Measurements from ENCODE around the gene CPT1A. TPM values are rescaled to one million over a fixed set of nuclear protein-coding genes. Genes with fewer than 3 reads are reported as not detected.

CPT1A gene
- total RNA-seq, 4 donors from 2014 or later: 6.9 to 32.1 (median 12.9) TPM

DNA sequence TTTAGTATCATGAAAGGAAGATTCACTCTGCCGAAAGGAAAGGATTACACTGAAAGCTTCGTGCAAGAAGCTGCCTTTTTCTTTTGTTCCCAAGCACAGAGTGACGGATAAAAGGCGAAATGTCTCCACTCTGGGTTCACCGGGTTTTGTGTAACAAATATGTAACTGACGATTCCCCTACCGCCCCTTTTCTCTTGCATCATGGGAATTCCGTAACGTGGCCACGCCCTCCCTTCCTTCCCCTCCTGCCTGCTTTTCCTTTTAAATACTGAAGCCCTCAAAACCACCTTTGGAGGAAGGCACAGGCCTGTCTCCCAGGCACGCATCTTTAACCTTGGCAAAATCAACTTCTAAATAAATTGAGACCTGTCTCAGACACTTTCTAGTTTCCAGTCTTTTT is 74.0 kb downstream of the CPT1A start:
- Histone ChIP-seq H3K36me3 (peaks cover 0 to 75% of the 10 kb centered on the region in 2 donors), H3K9me3 (no peaks in the 10 kb centered on the region), H3K4me3 (no peak overlapping the region), H3K27me3 (no peaks in the 10 kb centered on the region), H3K4me1 (no peaks in the 10 kb centered on the region), H3K27ac (no peak overlapping the region)
- ATAC-seq (no peak), DNase-seq (no peak)
- in situ Hi-C loops (cut with MboI; ENCODE audit: low sequenced_read_pairs in 4 of 4) (loop anchor here in 1 of 4 donors (25.0 kb wide), 1 partner anchor 95 kb away; no protein-coding TSS in a partner anchor), intact Hi-C loops (cut with DNase I; ENCODE audit: low total_unique reads) (no loop called here)
- no peak for TF ChIP-seq POLR2A (IDR thresholded peaks at IDR 0.05)
- TF ChIP-seq, protein P1, sequence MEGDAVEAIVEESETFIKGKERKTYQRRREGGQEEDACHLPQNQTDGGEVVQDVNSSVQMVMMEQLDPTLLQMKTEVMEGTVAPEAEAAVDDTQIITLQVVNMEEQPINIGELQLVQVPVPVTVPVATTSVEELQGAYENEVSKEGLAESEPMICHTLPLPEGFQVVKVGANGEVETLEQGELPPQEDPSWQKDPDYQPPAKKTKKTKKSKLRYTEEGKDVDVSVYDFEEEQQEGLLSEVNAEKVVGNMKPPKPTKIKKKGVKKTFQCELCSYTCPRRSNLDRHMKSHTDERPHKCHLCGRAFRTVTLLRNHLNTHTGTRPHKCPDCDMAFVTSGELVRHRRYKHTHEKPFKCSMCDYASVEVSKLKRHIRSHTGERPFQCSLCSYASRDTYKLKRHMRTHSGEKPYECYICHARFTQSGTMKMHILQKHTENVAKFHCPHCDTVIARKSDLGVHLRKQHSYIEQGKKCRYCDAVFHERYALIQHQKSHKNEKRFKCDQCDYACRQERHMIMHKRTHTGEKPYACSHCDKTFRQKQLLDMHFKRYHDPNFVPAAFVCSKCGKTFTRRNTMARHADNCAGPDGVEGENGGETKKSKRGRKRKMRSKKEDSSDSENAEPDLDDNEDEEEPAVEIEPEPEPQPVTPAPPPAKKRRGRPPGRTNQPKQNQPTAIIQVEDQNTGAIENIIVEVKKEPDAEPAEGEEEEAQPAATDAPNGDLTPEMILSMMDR (IDR thresholded peaks at IDR 0.05 in 4 of 5, conservative IDR thresholded peaks at IDR 0.05 in 1 of 5): no peak

DNA sequence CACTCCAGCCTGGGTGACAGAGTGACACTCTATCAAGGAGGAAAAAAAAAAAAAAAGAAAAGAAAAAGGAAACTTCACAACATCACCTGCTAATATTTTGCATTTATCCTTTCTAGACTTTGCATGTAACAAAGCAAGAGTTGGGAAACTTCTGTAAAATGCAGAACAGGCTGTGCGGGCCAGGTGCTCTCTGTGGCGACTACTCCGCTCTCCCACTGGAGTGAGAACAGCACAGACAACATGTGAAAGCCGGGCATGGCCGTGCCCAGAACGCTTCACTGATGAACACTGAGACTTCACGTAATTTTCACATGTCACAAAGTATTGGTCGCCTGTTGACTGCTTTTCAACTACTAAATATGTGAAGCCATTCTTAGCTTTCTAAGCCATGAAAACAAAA is 74.9 kb downstream of the CPT1A start:
- no peak for ATAC-seq
- Histone ChIP-seq H3K4me3 (no peak overlapping the region), H3K27ac (no peak overlapping the region), H3K4me1 (no peaks in the 10 kb centered on the region), H3K36me3 (peaks cover 0 to 75% of the 10 kb centered on the region in 2 donors), H3K27me3 (no peaks in the 10 kb centered on the region), H3K9me3 (no peaks in the 10 kb centered on the region)
- no peak for TF ChIP-seq POLR2A (IDR thresholded peaks at IDR 0.05)
- TF ChIP-seq, protein P1 (IDR thresholded peaks at IDR 0.05 in 4 of 5, conservative IDR thresholded peaks at IDR 0.05 in 1 of 5): no peak
- intact Hi-C loops (cut with DNase I; ENCODE audit: low total_unique reads): no loop called here
- no peak for DNase-seq
- in situ Hi-C loops (cut with MboI; ENCODE audit: low sequenced_read_pairs in 4 of 4): loop anchor here in 1 of 4 donors (25.0 kb wide), 1 partner anchor 96 kb away; no protein-coding TSS in a partner anchor

DNA sequence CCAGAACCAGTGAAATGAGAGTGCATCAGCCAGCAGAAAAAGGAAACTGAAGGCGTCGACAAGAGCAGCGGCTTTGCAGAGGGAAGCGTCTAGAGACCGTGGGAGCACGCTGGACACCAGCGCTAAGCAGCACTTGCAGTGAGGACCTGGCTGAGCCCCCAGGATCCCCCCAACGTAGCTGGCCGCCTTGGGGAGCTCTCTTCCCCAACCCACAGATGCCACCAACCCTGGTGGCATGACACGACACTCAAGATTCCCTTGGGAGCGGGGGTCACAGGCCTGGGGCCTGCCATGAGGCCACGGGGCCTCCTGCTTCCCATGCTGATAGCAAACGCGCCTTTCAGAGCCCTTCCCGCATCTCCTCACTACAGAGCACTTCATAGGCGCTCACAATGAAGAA is 77.0 kb downstream of the CPT1A start:
- in situ Hi-C loops (cut with MboI; ENCODE audit: low sequenced_read_pairs in 4 of 4): loop anchor here in 1 of 4 donors (25.0 kb wide), 1 partner anchor 98 kb away; no protein-coding TSS in a partner anchor
- Histone ChIP-seq H3K4me1 (no peaks in the 10 kb centered on the region), H3K27me3 (no peaks in the 10 kb centered on the region), H3K9me3 (no peaks in the 10 kb centered on the region), H3K27ac (no peak overlapping the region), H3K36me3 (peaks cover 0 to 75% of the 10 kb centered on the region in 2 donors), H3K4me3 (no peak overlapping the region)
- no peak for ATAC-seq
- no peak for DNase-seq
- intact Hi-C loops (cut with DNase I; ENCODE audit: low total_unique reads): no loop called here
- TF ChIP-seq POLR2A (IDR thresholded peaks at IDR 0.05): no peak
- TF ChIP-seq, protein P1 (IDR thresholded peaks at IDR 0.05 in 4 of 5, conservative IDR thresholded peaks at IDR 0.05 in 1 of 5): no peak

DNA sequence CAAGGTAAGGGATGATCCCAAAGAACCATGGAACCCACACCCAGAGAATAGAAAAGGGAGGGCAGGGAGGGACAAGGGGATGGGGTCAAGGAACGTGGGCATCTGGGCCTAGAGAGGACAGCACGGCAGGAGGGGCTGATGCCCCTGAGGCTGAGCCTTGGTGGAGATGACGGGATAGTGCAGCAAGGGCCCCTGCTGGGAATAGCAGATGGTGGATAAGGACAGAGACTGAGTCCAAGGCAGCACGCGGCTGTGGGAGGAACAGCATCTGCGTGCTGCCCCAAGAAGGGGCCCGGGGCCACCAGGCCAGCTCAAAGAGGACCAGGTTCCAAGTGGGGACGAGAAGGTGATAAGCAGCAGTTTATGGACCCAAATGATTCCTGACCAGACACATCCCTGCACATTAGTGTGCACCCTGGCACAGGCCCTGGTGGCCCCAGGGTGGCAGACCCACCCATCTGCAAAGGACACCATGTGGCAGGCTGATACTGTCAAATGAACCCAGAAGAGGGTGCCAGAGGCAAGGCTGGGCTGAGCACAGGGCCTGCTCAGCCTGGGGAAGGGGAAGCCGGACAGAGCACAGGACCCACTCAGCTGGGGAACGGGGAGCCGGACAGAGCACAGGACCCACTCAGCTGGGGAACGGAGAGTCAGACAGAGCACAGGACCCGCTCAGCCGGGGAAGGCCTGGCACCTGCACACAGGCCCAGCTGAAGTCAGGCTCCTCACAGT is 77.6 kb downstream of the CPT1A start:
- Histone ChIP-seq H3K4me1 (no peaks in the 10 kb centered on the region), H3K4me3 (no peak overlapping the region), H3K9me3 (no peaks in the 10 kb centered on the region), H3K36me3 (peaks cover 0 to 77% of the 10 kb centered on the region in 2 donors), H3K27ac (no peak overlapping the region), H3K27me3 (no peaks in the 10 kb centered on the region)
- intact Hi-C loops (cut with DNase I; ENCODE audit: low total_unique reads): no loop called here
- no peak for DNase-seq
- no peak for ATAC-seq
- in situ Hi-C loops (cut with MboI; ENCODE audit: low sequenced_read_pairs in 4 of 4): loop anchor here in 1 of 4 donors (25.0 kb wide), 1 partner anchor 98 kb away; no protein-coding TSS in a partner anchor
- no peak for TF ChIP-seq POLR2A (IDR thresholded peaks at IDR 0.05)
- TF ChIP-seq, protein P1 (IDR thresholded peaks at IDR 0.05 in 4 of 5, conservative IDR thresholded peaks at IDR 0.05 in 1 of 5): no peak
